Right atrium auricular region (tissue), 2 donors: Measurements from ENCODE around the gene KRT36. TPM values are rescaled to one million over a fixed set of nuclear protein-coding genes. Genes with fewer than 3 reads are reported as not detected.
A peak's percentile ranks its signal among the peaks of the same experiment; 100 is the strongest.

Experiments
- DNase-seq: peaks from one replicate; pipeline ENCODE4 v3.0.0-alpha.2; 2019; ENCODE audit warnings: low spot score
- H3K27ac ChIP-seq, 2 donors: fragments of 200-600 bp; sonication (generic); 1 replicate in 1 of 2; 2 replicates in 1 of 2; pipeline ENCODE4 v1.5.1; 2016 to 2019
- H3K27me3 ChIP-seq, 2 donors: fragments of 200-600 bp; sonication (generic); one replicate each; pipeline versions ENCODE4 v1.5.1 to v1.6.0; 2017 to 2019
- H3K36me3 ChIP-seq: fragments of 200-600 bp; sonication (generic); one replicate; pipeline ENCODE4 v1.5.1; 2016
- H3K4me1 ChIP-seq, 2 donors: fragments of 200-600 bp; sonication (generic); one replicate each; pipeline versions ENCODE4 v1.5.1 to v1.6.0; 2017 to 2019
- H3K4me3 ChIP-seq, 2 donors: fragments of 200-600 bp; sonication (generic); 1 replicate in 1 of 2; 2 replicates in 1 of 2; pipeline ENCODE4 v1.5.1; 2017 to 2019; ENCODE audit warnings: mild to moderate bottlenecking in 1 of 2, moderate library complexity in 1 of 2
- H3K9me3 ChIP-seq, 2 donors: fragments of 200-600 bp; sonication (generic); one replicate each; pipeline ENCODE4 v1.5.1; 2019
- CTCF ChIP-seq, 2 donors: fragments of 200-600 bp; sonication (generic); IDR thresholded peaks; one replicate each; pipeline ENCODE4 v1.5.1; 2019; ENCODE audit warnings: antibody characterized with exemption in 2 of 2
- total RNA-seq, 2 donors: library from RNA; depleted of rRNA; stranded (reverse); fragments of >200 nt; gene quantifications; one replicate each; pipeline ENCODE4 v1.1.0, GENCODE V29; 2016

KRT36 gene
- total RNA-seq, 2 donors from 2014 or later, result not detected

- H3K4me3 ChIP-seq, result no peak overlapping the region
- no peak for TF ChIP-seq CTCF (IDR thresholded peaks at IDR 0.05)
- no peaks in the 10 kb centered on the region for H3K9me3 ChIP-seq
- no peaks in the 10 kb centered on the region for H3K36me3 ChIP-seq
- H3K4me1 ChIP-seq, result no peaks in the 10 kb centered on the region
- no peak for DNase-seq
- no peak overlapping the region for H3K27ac ChIP-seq
- no peaks in the 10 kb centered on the region for H3K27me3 ChIP-seq
Observed at GRCh38 chr17:41490000-41490990, 585 bp upstream of the KRT36 start.

- no peaks in the 10 kb centered on the region for H3K4me1 ChIP-seq
- H3K36me3 ChIP-seq, result no peaks in the 10 kb centered on the region
- H3K9me3 ChIP-seq, result no peaks in the 10 kb centered on the region
- peak in 1 of 2 donors; percentile 32 for TF ChIP-seq CTCF (IDR thresholded peaks at IDR 0.05)
- no peak overlapping the region for H3K4me3 ChIP-seq
- no peak for DNase-seq
- no peaks in the 10 kb centered on the region for H3K27me3 ChIP-seq
- H3K27ac ChIP-seq, result no peak overlapping the region
Observed at GRCh38 chr17:41486809-41487530, 2.7 kb downstream of the KRT36 start.

- Histone ChIP-seq H3K27ac (no peak overlapping the region), H3K9me3 (no peaks in the 10 kb centered on the region), H3K36me3 (no peaks in the 10 kb centered on the region), H3K4me3 (no peak overlapping the region), H3K27me3 (no peaks in the 10 kb centered on the region), H3K4me1 (no peaks in the 10 kb centered on the region)
- no peak for DNase-seq
- no peak for TF ChIP-seq CTCF (IDR thresholded peaks at IDR 0.05)
Observed at GRCh38 chr17:41486316-41486715, 3.4 kb downstream of the KRT36 start.

- Histone ChIP-seq H3K27me3 (no peaks in the 10 kb centered on the region), H3K4me3 (no peak overlapping the region), H3K27ac (no peak overlapping the region), H3K9me3 (no peaks in the 10 kb centered on the region), H3K36me3 (no peaks in the 10 kb centered on the region), H3K4me1 (no peaks in the 10 kb centered on the region)
- DNase-seq, result no peak
- TF ChIP-seq CTCF (IDR thresholded peaks at IDR 0.05), result no peak
Observed at GRCh38 chr17:41484920-41485904, 4.5 kb downstream of the KRT36 start.
